GM12865 (cell line): ENCODE data around the gene TMEM179.

Experiments
- DNase-seq: peaks from one replicate; pipeline ENCODE4 v3.0.0; 2010; ENCODE audit warnings: low read depth
- H3K4me3 ChIP-seq: 2 replicates; pipeline ENCODE4 v1.5.1; 2011; ENCODE audit warnings: mild to moderate bottlenecking, low read depth, low read length, control low read depth
- CTCF ChIP-seq: IDR thresholded peaks from 2 replicates; pipeline ENCODE4 v1.5.1; 2011; ENCODE audit warnings: low read length, control low read depth, low read depth, inconsistent platforms; ENCODE audit not compliant: insufficient read depth; ENCODE audit errors: missing control alignments

The TMEM179 gene

GRCh38 chr14:104600141-104600643 is 4.4 kb downstream of the TMEM179 start:
- no peak for DNase-seq
- TF ChIP-seq CTCF: no peak
- no peak overlapping the region for H3K4me3 ChIP-seq

- H3K4me3 ChIP-seq: no peak overlapping the region
- TF ChIP-seq CTCF: no peak
- DNase-seq: no peak
Observed at GRCh38 chr14:104599446-104599845, 5.1 kb downstream of the TMEM179 start.

- no peak overlapping the region for H3K4me3 ChIP-seq
- no peak for DNase-seq
- no peak for TF ChIP-seq CTCF
Observed at GRCh38 chr14:104598910-104599273, 5.7 kb downstream of the TMEM179 start.

- H3K4me3 ChIP-seq: no peak overlapping the region
- DNase-seq: no peak
- TF ChIP-seq CTCF: no peak
Observed at GRCh38 chr14:104598039-104598909, 6.3 kb downstream of the TMEM179 start.

GRCh38 chr14:104597576-104597975 is 7.0 kb downstream of the TMEM179 start:
- H3K4me3 ChIP-seq: no peak overlapping the region
- no peak for TF ChIP-seq CTCF
- no peak for DNase-seq

- no peak for TF ChIP-seq CTCF
- H3K4me3 ChIP-seq: no peak overlapping the region
- no peak for DNase-seq
Observed at GRCh38 chr14:104596927-104597351, 7.6 kb downstream of the TMEM179 start.

- no peak for DNase-seq
- TF ChIP-seq CTCF: no peak
- H3K4me3 ChIP-seq: no peak overlapping the region
Observed at GRCh38 chr14:104596451-104596918, 8.1 kb downstream of the TMEM179 start.
